ENCODE results near the gene C7.

Gene C7

GRCh38 chr5:40906351-40906751, 2.9 kb upstream of the C7 start:
- Histone ChIP-seq H2BK120ac (ENCODE audit: low read depth, low read length) (no peak overlapping the region), H3K23ac (ENCODE audit: low read length in 2 of 2) (no peak overlapping the region), H3K36me3 (ENCODE audit: control insufficient read depth in 1 of 2, insufficient read depth in 2 of 2, low read depth in 1 of 2, low read length in 2 of 2) (no peaks in the 10 kb centered on the region), H2AK5ac (ENCODE audit: low read length, severe bottlenecking) (no peak overlapping the region), H2BK5ac (ENCODE audit: low read depth, low read length, poor library complexity, severe bottlenecking) (no peak overlapping the region), H3K14ac (ENCODE audit: low read length in 2 of 2) (no peak overlapping the region), H3K4me1 (ENCODE audit: control insufficient read depth, insufficient read depth, low read depth, low read length) (peaks cover 2% of the 10 kb centered on the region), H3K9ac (ENCODE audit: low read length) (no peak overlapping the region), H3K4me3 (ENCODE audit: insufficient read depth in 1 of 2, low read depth in 1 of 2, low read length in 2 of 2) (no peak overlapping the region), H2BK15ac (ENCODE audit: low read depth, poor library complexity, severe bottlenecking) (no peak overlapping the region), H4K91ac (ENCODE audit: low read length) (no peak overlapping the region), H2BK12ac (ENCODE audit: low read length in 2 of 2) (no peak overlapping the region), H2AFZ (ENCODE audit: low read depth, low read length) (no peak overlapping the region), H3K27me3 (ENCODE audit: control insufficient read depth in 1 of 2, insufficient read depth in 1 of 2, low read length in 2 of 2) (no peaks in the 10 kb centered on the region), H3K9me3 (ENCODE audit: control insufficient read depth, low read length) (no peaks in the 10 kb centered on the region), H3K18ac (ENCODE audit: low read depth in 1 of 2, low read length in 2 of 2) (no peak overlapping the region), H3K4ac (ENCODE audit: low read depth in 1 of 2, low read length in 2 of 2) (no peak overlapping the region), H4K8ac (ENCODE audit: low read length) (no peak overlapping the region), H3K27ac (ENCODE audit: low read length, poor library complexity, severe bottlenecking) (no peak overlapping the region), H3K4me2 (ENCODE audit: low read length, poor library complexity, severe bottlenecking) (no peak overlapping the region), H3K79me1 (replicated peaks; ENCODE audit: low read length, poor library complexity, severe bottlenecking) (no peaks in the 10 kb centered on the region)
- DNase-seq, result no peak
- whole genome bisulfite sequencing, result 67% methylated on average over 1 of the region's 1 CpG

GRCh38 chr5:40909723-40910122, 426 bp downstream of the C7 start:
- no peak overlapping the region for H3K14ac ChIP-seq (ENCODE audit: low read length in 2 of 2)
- no peaks in the 10 kb centered on the region for H3K27me3 ChIP-seq (ENCODE audit: control insufficient read depth in 1 of 2, insufficient read depth in 1 of 2, low read length in 2 of 2)
- H3K4me1 ChIP-seq (ENCODE audit: control insufficient read depth, insufficient read depth, low read depth, low read length), result peaks cover 2% of the 10 kb centered on the region
- H3K4ac ChIP-seq (ENCODE audit: low read depth in 1 of 2, low read length in 2 of 2), result no peak overlapping the region
- 86% methylated on average over 1 of the region's 2 CpGs for WGBS
- no peak overlapping the region for H3K27ac ChIP-seq (ENCODE audit: low read length, poor library complexity, severe bottlenecking)
- no peak overlapping the region for H2BK5ac ChIP-seq (ENCODE audit: low read depth, low read length, poor library complexity, severe bottlenecking)
- no peaks in the 10 kb centered on the region for H3K9me3 ChIP-seq (ENCODE audit: control insufficient read depth, low read length)
- no peak for DNase-seq
- H2BK120ac ChIP-seq (ENCODE audit: low read depth, low read length), result no peak overlapping the region
- H3K79me1 ChIP-seq (replicated peaks; ENCODE audit: low read length, poor library complexity, severe bottlenecking), result no peaks in the 10 kb centered on the region
- no peak overlapping the region for H3K18ac ChIP-seq (ENCODE audit: low read depth in 1 of 2, low read length in 2 of 2)
- H2BK12ac ChIP-seq (ENCODE audit: low read length in 2 of 2), result no peak overlapping the region
- H3K9ac ChIP-seq (ENCODE audit: low read length), result no peak overlapping the region
- H4K91ac ChIP-seq (ENCODE audit: low read length), result no peak overlapping the region
- H2AFZ ChIP-seq (ENCODE audit: low read depth, low read length), result no peak overlapping the region
- no peak overlapping the region for H3K4me3 ChIP-seq (ENCODE audit: insufficient read depth in 1 of 2, low read depth in 1 of 2, low read length in 2 of 2)
- no peak overlapping the region for H2AK5ac ChIP-seq (ENCODE audit: low read length, severe bottlenecking)
- H3K23ac ChIP-seq (ENCODE audit: low read length in 2 of 2), result no peak overlapping the region
- no peak overlapping the region for H2BK15ac ChIP-seq (ENCODE audit: low read depth, poor library complexity, severe bottlenecking)
- H3K4me2 ChIP-seq (ENCODE audit: low read length, poor library complexity, severe bottlenecking), result no peak overlapping the region
- no peaks in the 10 kb centered on the region for H3K36me3 ChIP-seq (ENCODE audit: control insufficient read depth in 1 of 2, insufficient read depth in 2 of 2, low read depth in 1 of 2, low read length in 2 of 2)
- no peak overlapping the region for H4K8ac ChIP-seq (ENCODE audit: low read length)

GRCh38 chr5:40911266-40911665, 2.0 kb downstream of the C7 start:
- H3K18ac ChIP-seq (ENCODE audit: low read depth in 1 of 2, low read length in 2 of 2), result no peak overlapping the region
- no peak overlapping the region for H3K14ac ChIP-seq (ENCODE audit: low read length in 2 of 2)
- no peaks in the 10 kb centered on the region for H3K36me3 ChIP-seq (ENCODE audit: control insufficient read depth in 1 of 2, insufficient read depth in 2 of 2, low read depth in 1 of 2, low read length in 2 of 2)
- H3K9me3 ChIP-seq (ENCODE audit: control insufficient read depth, low read length), result no peaks in the 10 kb centered on the region
- no peaks in the 10 kb centered on the region for H3K27me3 ChIP-seq (ENCODE audit: control insufficient read depth in 1 of 2, insufficient read depth in 1 of 2, low read length in 2 of 2)
- no peak overlapping the region for H2AK5ac ChIP-seq (ENCODE audit: low read length, severe bottlenecking)
- H2BK5ac ChIP-seq (ENCODE audit: low read depth, low read length, poor library complexity, severe bottlenecking), result no peak overlapping the region
- no peaks in the 10 kb centered on the region for H3K4me1 ChIP-seq (ENCODE audit: control insufficient read depth, insufficient read depth, low read depth, low read length)
- H3K4me2 ChIP-seq (ENCODE audit: low read length, poor library complexity, severe bottlenecking), result no peak overlapping the region
- no peak overlapping the region for H2BK15ac ChIP-seq (ENCODE audit: low read depth, poor library complexity, severe bottlenecking)
- no peak overlapping the region for H2BK120ac ChIP-seq (ENCODE audit: low read depth, low read length)
- H4K91ac ChIP-seq (ENCODE audit: low read length), result no peak overlapping the region
- H2AFZ ChIP-seq (ENCODE audit: low read depth, low read length), result no peak overlapping the region
- no peak overlapping the region for H3K4ac ChIP-seq (ENCODE audit: low read depth in 1 of 2, low read length in 2 of 2)
- no peaks in the 10 kb centered on the region for H3K79me1 ChIP-seq (replicated peaks; ENCODE audit: low read length, poor library complexity, severe bottlenecking)
- H3K9ac ChIP-seq (ENCODE audit: low read length), result no peak overlapping the region
- 62% methylated on average over 4 of the region's 4 CpGs for WGBS
- DNase-seq, result no peak
- H4K8ac ChIP-seq (ENCODE audit: low read length), result no peak overlapping the region
- H2BK12ac ChIP-seq (ENCODE audit: low read length in 2 of 2), result no peak overlapping the region
- H3K4me3 ChIP-seq (ENCODE audit: insufficient read depth in 1 of 2, low read depth in 1 of 2, low read length in 2 of 2), result no peak overlapping the region
- H3K27ac ChIP-seq (ENCODE audit: low read length, poor library complexity, severe bottlenecking), result no peak overlapping the region
- H3K23ac ChIP-seq (ENCODE audit: low read length in 2 of 2), result no peak overlapping the region

- peak overlapping the region; percentile 24 for H2AFZ ChIP-seq (ENCODE audit: low read depth, low read length)
- no peak overlapping the region for H3K14ac ChIP-seq (ENCODE audit: low read length in 2 of 2)
- no peaks in the 10 kb centered on the region for H3K4me1 ChIP-seq (ENCODE audit: control insufficient read depth, insufficient read depth, low read depth, low read length)
- no peak overlapping the region for H2BK120ac ChIP-seq (ENCODE audit: low read depth, low read length)
- no peaks in the 10 kb centered on the region for H3K9me3 ChIP-seq (ENCODE audit: control insufficient read depth, low read length)
- H3K4ac ChIP-seq (ENCODE audit: low read depth in 1 of 2, low read length in 2 of 2), result no peak overlapping the region
- no peaks in the 10 kb centered on the region for H3K79me1 ChIP-seq (replicated peaks; ENCODE audit: low read length, poor library complexity, severe bottlenecking)
- H3K9ac ChIP-seq (ENCODE audit: low read length), result peak overlapping the region; percentile 58
- H2BK12ac ChIP-seq (ENCODE audit: low read length in 2 of 2), result no peak overlapping the region
- peak overlapping the region in 1 of 2 experiments; percentile 67 for H3K23ac ChIP-seq (ENCODE audit: low read length in 2 of 2)
- no peak overlapping the region for H2AK5ac ChIP-seq (ENCODE audit: low read length, severe bottlenecking)
- no peak overlapping the region for H3K18ac ChIP-seq (ENCODE audit: low read depth in 1 of 2, low read length in 2 of 2)
- no peak overlapping the region for H4K8ac ChIP-seq (ENCODE audit: low read length)
- WGBS, result 81% methylated on average over 5 of the region's 7 CpGs
- H3K27me3 ChIP-seq (ENCODE audit: control insufficient read depth in 1 of 2, insufficient read depth in 1 of 2, low read length in 2 of 2), result no peaks in the 10 kb centered on the region
- H4K91ac ChIP-seq (ENCODE audit: low read length), result no peak overlapping the region
- no peaks in the 10 kb centered on the region for H3K36me3 ChIP-seq (ENCODE audit: control insufficient read depth in 1 of 2, insufficient read depth in 2 of 2, low read depth in 1 of 2, low read length in 2 of 2)
- no peak overlapping the region for H3K27ac ChIP-seq (ENCODE audit: low read length, poor library complexity, severe bottlenecking)
- H2BK15ac ChIP-seq (ENCODE audit: low read depth, poor library complexity, severe bottlenecking), result no peak overlapping the region
- no peak overlapping the region for H3K4me2 ChIP-seq (ENCODE audit: low read length, poor library complexity, severe bottlenecking)
- H2BK5ac ChIP-seq (ENCODE audit: low read depth, low read length, poor library complexity, severe bottlenecking), result no peak overlapping the region
- H3K4me3 ChIP-seq (ENCODE audit: insufficient read depth in 1 of 2, low read depth in 1 of 2, low read length in 2 of 2), result peak overlapping the region in 1 of 2 experiments; percentile 63
- DNase-seq, result no peak
Observed at GRCh38 chr5:40914835-40915234, 5.5 kb downstream of the C7 start.
